GM19238 (cell line): ENCODE measurements around the gene SH3PXD2B.
"Not testable (repeated sequence)": the region's sequence is repeated elsewhere in the genome, so short reads cannot be mapped to it uniquely, and the experiment has no call there.

ENCODE experiments used
- DNase-seq: peaks from one replicate; pipeline ENCODE4 v3.0.0; 2011; ENCODE audit warnings: low spot score; ENCODE audit not compliant: insufficient read length

Gene SH3PXD2B

GRCh38 chr5:172403817-172404216 is 50.5 kb downstream of the SH3PXD2B start:
- DNase-seq = no peak

- DNase-seq = no peak
These were observed 51.0 kb downstream of the SH3PXD2B start for GRCh38 chr5:172403189-172403796.

- DNase-seq = no peak
These were observed 51.7 kb downstream of the SH3PXD2B start for GRCh38 chr5:172402531-172403188.

- not testable (repeated sequence) for DNase-seq
These were observed 52.3 kb downstream of the SH3PXD2B start for GRCh38 chr5:172402031-172402430.

- DNase-seq = no peak
These were observed 54.5 kb downstream of the SH3PXD2B start for GRCh38 chr5:172399826-172400225.

- DNase-seq = no peak
These were observed 55.0 kb downstream of the SH3PXD2B start for GRCh38 chr5:172399336-172399735.

- DNase-seq = not testable (repeated sequence)
These were observed 55.7 kb downstream of the SH3PXD2B start for GRCh38 chr5:172398645-172399044.

GRCh38 chr5:172396994-172397393 is 57.3 kb downstream of the SH3PXD2B start:
- not testable (repeated sequence) for DNase-seq

- DNase-seq = no peak
These were observed 58.1 kb downstream of the SH3PXD2B start for GRCh38 chr5:172396220-172396619.

- DNase-seq = no peak
These were observed 58.8 kb downstream of the SH3PXD2B start for GRCh38 chr5:172395483-172395882.

- no peak for DNase-seq
These were observed 64.7 kb downstream of the SH3PXD2B start for GRCh38 chr5:172389578-172390112.

- DNase-seq = no peak
These were observed 66.0 kb downstream of the SH3PXD2B start for GRCh38 chr5:172388246-172388733.

- no peak for DNase-seq
These were observed 68.6 kb downstream of the SH3PXD2B start for GRCh38 chr5:172385707-172386106.

- DNase-seq = no peak
These were observed 69.2 kb downstream of the SH3PXD2B start for GRCh38 chr5:172385010-172385563.

GRCh38 chr5:172383191-172383802 is 71.0 kb downstream of the SH3PXD2B start:
- no peak for DNase-seq

GRCh38 chr5:172380987-172381643 is 73.2 kb downstream of the SH3PXD2B start:
- DNase-seq = no peak

- DNase-seq = no peak
These were observed 73.9 kb downstream of the SH3PXD2B start for GRCh38 chr5:172380301-172380986.

GRCh38 chr5:172379481-172379880 is 74.8 kb downstream of the SH3PXD2B start:
- no peak for DNase-seq

- no peak for DNase-seq
These were observed 76.5 kb downstream of the SH3PXD2B start for GRCh38 chr5:172377856-172378255.

- no peak for DNase-seq
These were observed 76.9 kb downstream of the SH3PXD2B start for GRCh38 chr5:172377438-172377837.

GRCh38 chr5:172374783-172375182 is 79.5 kb downstream of the SH3PXD2B start:
- DNase-seq = no peak
